ENCODE results near the gene ZNF468. TPM values are rescaled to one million over a fixed set of nuclear protein-coding genes. Genes with fewer than 3 reads are reported as not detected.
"Not testable (repeated sequence)": the region's sequence is repeated elsewhere in the genome, so short reads cannot be mapped to it uniquely, and the experiment has no call there.

The ZNF468 gene
- total and polyA plus RNA-seq, 2 donors (not counting 3 experiments of a cell fraction or from before 2014, with no cell fraction given) = 6.3 to 12.6 TPM

- ChIA-PET CTCF (no interaction called here), POLR2A (no interaction called here)
- Histone ChIP-seq H3K9me1 (replicated peaks; ENCODE audit: control insufficient read depth, extremely low read depth, insufficient read depth, low read length) (no peaks in the 10 kb centered on the region), H2AFZ (ENCODE audit: low read depth, low read length) (no peak overlapping the region), H3K79me2 (ENCODE audit: control insufficient read depth, insufficient read depth, low read length) (no peaks in the 10 kb centered on the region), H3K9ac (replicated peaks; ENCODE audit: extremely low read depth, insufficient read depth, low read length) (no peak overlapping the region), H3K4me3 (replicated peaks in 1 of 3; ENCODE audit: insufficient read depth in 1 of 3, low read depth in 1 of 3, low read length in 3 of 3) (no peak overlapping the region), H3K9me3 (replicated peaks; ENCODE audit: control insufficient read depth, insufficient read depth, low read length) (peaks cover 14% of the 10 kb centered on the region), H4K20me1 (replicated peaks; ENCODE audit: control insufficient read depth, extremely low read depth, insufficient read depth, low read length) (no peaks in the 10 kb centered on the region), H3K27ac (ENCODE audit: insufficient read depth, low read depth, low read length) (no peak overlapping the region), H3K36me3 (ENCODE audit: control insufficient read depth in 2 of 2, extremely low read depth in 1 of 2, insufficient read depth in 2 of 2, low read length in 2 of 2) (peaks cover 0 to 10% of the 10 kb centered on the region in 2 experiments), H3K27me3 (ENCODE audit: control insufficient read depth in 2 of 2, insufficient read depth in 2 of 2, low read length in 2 of 2) (no peaks in the 10 kb centered on the region), H3K4me1 (ENCODE audit: control insufficient read depth, extremely low read depth, insufficient read depth, low read length) (no peaks in the 10 kb centered on the region), H3K4me2 (ENCODE audit: insufficient read depth, low read length) (no peak overlapping the region)
- dilution Hi-C loops (cut with MboI; ENCODE audit: extremely low pct_ligation_motif_present, low sequenced_read_pairs) (no loop called here), intact Hi-C loops (cut with micrococcal nuclease) (no loop called here)
- DNase-seq (ENCODE audit: low read depth, low spot score) (no peak), FAIRE-seq (no peak)
- BruUV-seq (replicated peaks) = no TSS peak
- TF ChIP-seq POLR2AphosphoS5 (IDR thresholded peaks at IDR 0.05; ENCODE audit: insufficient read depth, low read depth, low read length) (no peak), MYC (IDR thresholded peaks at IDR 0.05; ENCODE audit: low read depth, low read length) (no peak), FOS (IDR thresholded peaks at IDR 0.05; ENCODE audit: borderline replicate concordance, insufficient read depth, low read length) (no peak), GATA2 (IDR thresholded peaks at IDR 0.05; ENCODE audit: insufficient read depth, insufficient read length, low read depth, low read length) (no peak)
Observed at GRCh38 chr19:52880895-52881389, 23.5 kb upstream of the ZNF468 start.

- H4K20me1 ChIP-seq (replicated peaks; ENCODE audit: control insufficient read depth, extremely low read depth, insufficient read depth, low read length); H3K4me3 ChIP-seq (replicated peaks in 1 of 3; ENCODE audit: insufficient read depth in 1 of 3, low read depth in 1 of 3, low read length in 3 of 3); dilution Hi-C loops (cut with MboI; ENCODE audit: extremely low pct_ligation_motif_present, low sequenced_read_pairs); H3K27me3 ChIP-seq (ENCODE audit: control insufficient read depth in 2 of 2, insufficient read depth in 2 of 2, low read length in 2 of 2); H3K4me1 ChIP-seq (ENCODE audit: control insufficient read depth, extremely low read depth, insufficient read depth, low read length); H3K27ac ChIP-seq (ENCODE audit: insufficient read depth, low read depth, low read length); POLR2A ChIA-PET; CTCF ChIA-PET; H3K9ac ChIP-seq (replicated peaks; ENCODE audit: extremely low read depth, insufficient read depth, low read length); H3K36me3 ChIP-seq (ENCODE audit: control insufficient read depth in 2 of 2, extremely low read depth in 1 of 2, insufficient read depth in 2 of 2, low read length in 2 of 2); H2AFZ ChIP-seq (ENCODE audit: low read depth, low read length); BruUV-seq (replicated peaks); FAIRE-seq; DNase-seq (ENCODE audit: low read depth, low spot score); H3K9me3 ChIP-seq (replicated peaks; ENCODE audit: control insufficient read depth, insufficient read depth, low read length); H3K4me2 ChIP-seq (ENCODE audit: insufficient read depth, low read length); H3K79me2 ChIP-seq (ENCODE audit: control insufficient read depth, insufficient read depth, low read length); intact Hi-C loops (cut with micrococcal nuclease); H3K9me1 ChIP-seq (replicated peaks; ENCODE audit: control insufficient read depth, extremely low read depth, insufficient read depth, low read length): not testable (repeated sequence)
Observed at GRCh38 chr19:52872996-52873395, 15.6 kb upstream of the ZNF468 start.

Measured in endothelial cell of umbilical vein (primary cell).